GM23338 (cell line): ENCODE results near the gene PARD3. TPM values are rescaled to one million over a fixed set of nuclear protein-coding genes. Genes with fewer than 3 reads are reported as not detected.

Experiments
- ATAC-seq: fragments of 200-7000 bp; cut with Tn5 transposase; 3 replicates; pipeline ENCODE4 v1.9.1; 2020
- DNase-seq: peaks from one replicate; pipeline ENCODE4 v3.0.0-alpha.2; 2015; ENCODE audit warnings: low spot score
- H2AFZ ChIP-seq: fragments of 200-600 bp; sonication (generic); 2 replicates; pipeline ENCODE4 v1.8.0; 2016; ENCODE audit warnings: antibody characterized with exemption, mild to moderate bottlenecking, moderate library complexity
- H3F3A ChIP-seq: fragments of 200-600 bp; sonication (generic); replicated peaks from 2 replicates; pipeline ENCODE4 v1.8.0; 2017; ENCODE audit warnings: antibody characterized with exemption, mixed run types, low read depth
- H3K27ac ChIP-seq: fragments of 200-600 bp; sonication (generic); 2 replicates; pipeline ENCODE4 v1.6.1; 2016; ENCODE audit warnings: low read depth
- H3K27me3 ChIP-seq: fragments of 200-600 bp; sonication (generic); 2 replicates; pipeline ENCODE4 v1.8.0; 2016; ENCODE audit warnings: mild to moderate bottlenecking, mixed run types, moderate library complexity; ENCODE audit not compliant: insufficient read depth
- H3K36me3 ChIP-seq: fragments of 200-600 bp; sonication (generic); 2 replicates; pipeline ENCODE4 v1.8.0; 2016; ENCODE audit warnings: mild to moderate bottlenecking; ENCODE audit not compliant: insufficient read depth
- H3K4me1 ChIP-seq: fragments of 200-600 bp; sonication (generic); 2 replicates; pipeline ENCODE4 v1.8.0; 2016; ENCODE audit warnings: mild to moderate bottlenecking, moderate library complexity; ENCODE audit not compliant: insufficient read depth
- H3K4me2 ChIP-seq: fragments of 200-600 bp; sonication (generic); 2 replicates; pipeline ENCODE4 v1.7.1; 2017; ENCODE audit warnings: mixed run types
- H3K4me3 ChIP-seq: fragments of 200-600 bp; sonication (generic); 2 replicates; pipeline ENCODE4 v1.6.1; 2016; ENCODE audit warnings: mixed run types
- H3K79me2 ChIP-seq: fragments of 200-600 bp; sonication (generic); replicated peaks from 2 replicates; pipeline ENCODE4 v1.8.0; 2017; ENCODE audit warnings: mild to moderate bottlenecking; ENCODE audit not compliant: insufficient read depth
- H3K9me2 ChIP-seq: fragments of 200-600 bp; sonication (generic); 2 replicates; pipeline ENCODE4 v1.8.0; 2017; ENCODE audit not compliant: insufficient read depth
- H4K20me1 ChIP-seq: fragments of 200-600 bp; sonication (generic); replicated peaks from 2 replicates; pipeline ENCODE4 v1.8.0; 2017; ENCODE audit warnings: mild to moderate bottlenecking; ENCODE audit not compliant: insufficient read depth
- H3K27ac Mint-ChIP-seq: 2 replicates; pipeline ENCODE4 v1.8.0; 2020; ENCODE audit warnings: inconsistent platforms, mild to moderate bottlenecking, moderate library complexity, mixed read lengths
- H3K27me3 Mint-ChIP-seq: 3 replicates; pipeline ENCODE4 v1.8.0; 2022; ENCODE audit warnings: low read depth, mild to moderate bottlenecking, moderate library complexity, mixed read lengths, inconsistent platforms; ENCODE audit not compliant: insufficient read depth, poor library complexity
- H3K36me3 Mint-ChIP-seq: 3 replicates; pipeline ENCODE4 v1.8.0; 2021; ENCODE audit warnings: low read depth, mild to moderate bottlenecking, inconsistent platforms, moderate library complexity, mixed read lengths
- H3K4me1 Mint-ChIP-seq: 3 replicates; pipeline ENCODE4 v1.8.0; 2020; ENCODE audit warnings: mild to moderate bottlenecking, inconsistent platforms, mixed read lengths
- H3K4me3 Mint-ChIP-seq: 3 replicates; pipeline ENCODE4 v1.8.0; 2021; ENCODE audit warnings: moderate library complexity, mild to moderate bottlenecking, inconsistent platforms, mixed read lengths
- H3K9me3 Mint-ChIP-seq: 3 replicates; pipeline ENCODE4 v1.8.0; 2020; ENCODE audit warnings: moderate library complexity, mild to moderate bottlenecking, inconsistent platforms, mixed read lengths
- CREB1 ChIP-seq: fragments of 250-450 bp; sonication (Bioruptor Pico); IDR thresholded peaks from 2 replicates; pipeline ENCODE4 v1.5.0; 2020; ENCODE audit warnings: low read depth, mild to moderate bottlenecking, moderate library complexity
- ETS1 ChIP-seq: IDR thresholded peaks from 2 replicates; pipeline ENCODE4 v1.6.1; 2016; ENCODE audit warnings: antibody characterized with exemption
- EZH2 ChIP-seq: fragments of 200-600 bp; sonication (generic); IDR thresholded peaks from one replicate; pipeline ENCODE4 v1.8.0; 2017; ENCODE audit warnings: antibody characterized with exemption, mild to moderate bottlenecking, low read depth; ENCODE audit not compliant: unreplicated experiment
- EZH2phosphoT487 ChIP-seq: fragments of 200-600 bp; sonication (generic); IDR thresholded peaks from one replicate; pipeline ENCODE4 v1.8.1; 2018; ENCODE audit warnings: antibody characterized with exemption; ENCODE audit not compliant: unreplicated experiment
- JUNB ChIP-seq: IDR thresholded peaks from one replicate; pipeline ENCODE4 v1.6.1; 2016; ENCODE audit warnings: antibody characterized with exemption; ENCODE audit not compliant: unreplicated experiment
- NANOG ChIP-seq: IDR thresholded peaks from 2 replicates; pipeline ENCODE4 v1.6.1; 2016; ENCODE audit warnings: antibody characterized with exemption, borderline replicate concordance
- POLR2AphosphoS5 ChIP-seq: IDR thresholded peaks from 2 replicates; pipeline ENCODE4 v1.6.1; 2016; ENCODE audit warnings: antibody characterized with exemption, low read depth
- STAT1 ChIP-seq: IDR thresholded peaks from one replicate; pipeline ENCODE4 v1.6.1; 2016; ENCODE audit warnings: antibody characterized with exemption; ENCODE audit not compliant: unreplicated experiment
- ZNF114 ChIP-seq: fragments of 250-450 bp; sonication (Bioruptor Pico); IDR thresholded peaks from 2 replicates; pipeline ENCODE4 v1.5.0; 2020; ENCODE audit warnings: mild to moderate bottlenecking, moderate library complexity
- ZNF331 ChIP-seq: fragments of 250-450 bp; sonication (Bioruptor Pico); IDR thresholded peaks from 2 replicates; pipeline ENCODE4 v1.5.0; 2020; ENCODE audit warnings: low read depth, mild to moderate bottlenecking, moderate library complexity
- ZNF462 ChIP-seq: fragments of 250-450 bp; sonication (Bioruptor Pico); IDR thresholded peaks from 2 replicates; pipeline ENCODE4 v1.5.0; 2020; ENCODE audit warnings: mild to moderate bottlenecking, moderate library complexity
- polyA plus RNA-seq: library from polyadenylated mRNA; unstranded; fragments of >200 nt; fragmentation: Nextera tagmentation; extraction: Ambion mirVana; gene quantifications from 2 replicates; pipeline ENCODE4 v1.2.1, GENCODE V29; 2016
- total RNA-seq: library from RNA; depleted of rRNA; stranded (reverse); fragments of >200 nt; shearing (Covaris generic); gene quantifications from 2 replicates; pipeline ENCODE4 v1.2.3, GENCODE V29; 2014
- TF ChIP-seq, protein P1 (sequence below), 2 experiments: fragments of 200-600 bp in 1 of 2; sonication (generic) in 1 of 2; conservative IDR thresholded peaks; 2 replicates each; pipeline versions ENCODE4 v1.5.1 to v1.6.1; 2016 to 2017; ENCODE audit warnings: antibody characterized with exemption in 2 of 2, low read depth in 2 of 2, mild to moderate bottlenecking in 2 of 2, moderate library complexity in 1 of 2
- TF ChIP-seq, protein P2 (sequence below): IDR thresholded peaks from one replicate; pipeline ENCODE4 v1.6.1; 2018; ENCODE audit warnings: antibody characterized with exemption; ENCODE audit not compliant: unreplicated experiment

PARD3 gene
- total and polyA plus RNA-seq, 2 experiments from 2014 or later, result 30.2 to 51.4 TPM

- Histone ChIP-seq H3F3A (no peaks in the 10 kb centered on the region), H3K9me2 (peaks cover 7% of the 10 kb centered on the region), H3K4me1 (peaks cover 4% of the 10 kb centered on the region; the same call in 1 of the 2 replicates), H3K27me3 (no peaks in the 10 kb centered on the region), H3K4me3 (no peak overlapping the region), H2AFZ (no peak overlapping the region), H3K4me2 (no peak overlapping the region), H3K36me3 (no peaks in the 10 kb centered on the region), H3K27ac (no peak overlapping the region), H4K20me1 (no peaks in the 10 kb centered on the region), H3K79me2 (no peaks in the 10 kb centered on the region)
- Mint-ChIP-seq H3K27me3 (peaks cover 3% of the 10 kb centered on the region), H3K4me1 (peaks cover 18% of the 10 kb centered on the region; the same call in 2 of the 3 replicates), H3K9me3 (no peaks in the 10 kb centered on the region), H3K4me3 (no peak overlapping the region), H3K36me3 (no peaks in the 10 kb centered on the region), H3K27ac (no peak overlapping the region)
- DNase-seq, result no peak
- TF ChIP-seq STAT1, result no peak
- no peak for TF ChIP-seq CREB1
- no peak for TF ChIP-seq EZH2
- TF ChIP-seq, protein P1, sequence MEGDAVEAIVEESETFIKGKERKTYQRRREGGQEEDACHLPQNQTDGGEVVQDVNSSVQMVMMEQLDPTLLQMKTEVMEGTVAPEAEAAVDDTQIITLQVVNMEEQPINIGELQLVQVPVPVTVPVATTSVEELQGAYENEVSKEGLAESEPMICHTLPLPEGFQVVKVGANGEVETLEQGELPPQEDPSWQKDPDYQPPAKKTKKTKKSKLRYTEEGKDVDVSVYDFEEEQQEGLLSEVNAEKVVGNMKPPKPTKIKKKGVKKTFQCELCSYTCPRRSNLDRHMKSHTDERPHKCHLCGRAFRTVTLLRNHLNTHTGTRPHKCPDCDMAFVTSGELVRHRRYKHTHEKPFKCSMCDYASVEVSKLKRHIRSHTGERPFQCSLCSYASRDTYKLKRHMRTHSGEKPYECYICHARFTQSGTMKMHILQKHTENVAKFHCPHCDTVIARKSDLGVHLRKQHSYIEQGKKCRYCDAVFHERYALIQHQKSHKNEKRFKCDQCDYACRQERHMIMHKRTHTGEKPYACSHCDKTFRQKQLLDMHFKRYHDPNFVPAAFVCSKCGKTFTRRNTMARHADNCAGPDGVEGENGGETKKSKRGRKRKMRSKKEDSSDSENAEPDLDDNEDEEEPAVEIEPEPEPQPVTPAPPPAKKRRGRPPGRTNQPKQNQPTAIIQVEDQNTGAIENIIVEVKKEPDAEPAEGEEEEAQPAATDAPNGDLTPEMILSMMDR (conservative IDR thresholded peaks at IDR 0.05; ENCODE audit: low read depth in 2 of 2), result no peak
- no peak for TF ChIP-seq ZNF114
- no peak for TF ChIP-seq ETS1
- no peak for TF ChIP-seq ZNF331 (CRISPR knock-in tag)
- no peak for TF ChIP-seq NANOG
- no peak for TF ChIP-seq POLR2AphosphoS5
- no peak for TF ChIP-seq JUNB
- TF ChIP-seq EZH2phosphoT487, result no peak
- TF ChIP-seq, protein P2, sequence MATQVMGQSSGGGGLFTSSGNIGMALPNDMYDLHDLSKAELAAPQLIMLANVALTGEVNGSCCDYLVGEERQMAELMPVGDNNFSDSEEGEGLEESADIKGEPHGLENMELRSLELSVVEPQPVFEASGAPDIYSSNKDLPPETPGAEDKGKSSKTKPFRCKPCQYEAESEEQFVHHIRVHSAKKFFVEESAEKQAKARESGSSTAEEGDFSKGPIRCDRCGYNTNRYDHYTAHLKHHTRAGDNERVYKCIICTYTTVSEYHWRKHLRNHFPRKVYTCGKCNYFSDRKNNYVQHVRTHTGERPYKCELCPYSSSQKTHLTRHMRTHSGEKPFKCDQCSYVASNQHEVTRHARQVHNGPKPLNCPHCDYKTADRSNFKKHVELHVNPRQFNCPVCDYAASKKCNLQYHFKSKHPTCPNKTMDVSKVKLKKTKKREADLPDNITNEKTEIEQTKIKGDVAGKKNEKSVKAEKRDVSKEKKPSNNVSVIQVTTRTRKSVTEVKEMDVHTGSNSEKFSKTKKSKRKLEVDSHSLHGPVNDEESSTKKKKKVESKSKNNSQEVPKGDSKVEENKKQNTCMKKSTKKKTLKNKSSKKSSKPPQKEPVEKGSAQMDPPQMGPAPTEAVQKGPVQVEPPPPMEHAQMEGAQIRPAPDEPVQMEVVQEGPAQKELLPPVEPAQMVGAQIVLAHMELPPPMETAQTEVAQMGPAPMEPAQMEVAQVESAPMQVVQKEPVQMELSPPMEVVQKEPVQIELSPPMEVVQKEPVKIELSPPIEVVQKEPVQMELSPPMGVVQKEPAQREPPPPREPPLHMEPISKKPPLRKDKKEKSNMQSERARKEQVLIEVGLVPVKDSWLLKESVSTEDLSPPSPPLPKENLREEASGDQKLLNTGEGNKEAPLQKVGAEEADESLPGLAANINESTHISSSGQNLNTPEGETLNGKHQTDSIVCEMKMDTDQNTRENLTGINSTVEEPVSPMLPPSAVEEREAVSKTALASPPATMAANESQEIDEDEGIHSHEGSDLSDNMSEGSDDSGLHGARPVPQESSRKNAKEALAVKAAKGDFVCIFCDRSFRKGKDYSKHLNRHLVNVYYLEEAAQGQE, result no peak
- TF ChIP-seq ZNF462, result no peak
- ATAC-seq, result no peak
Measured at GRCh38 chr10:34153663-34154382, 661.3 kb downstream of the PARD3 start.
